DND-41 (cell line): Measurements from ENCODE around the gene AFG3L2.

Experiments used
- ATAC-seq: fragments of 200-7000 bp; cut with Tn5 transposase; 3 replicates; pipeline ENCODE4 v1.9.1; 2021; ENCODE audit warnings: low read depth; ENCODE audit not compliant: insufficient read depth
- DNase-seq: peaks from one replicate; pipeline ENCODE4 v3.0.0-alpha.2; 2020
- H2AFZ ChIP-seq: 2 replicates; pipeline ENCODE4 v1.6.0; 2012; ENCODE audit warnings: low read depth, low read length
- H3K27ac ChIP-seq: 2 replicates; pipeline ENCODE4 v1.5.1; 2012; ENCODE audit warnings: low read length, inconsistent platforms
- H3K27me3 ChIP-seq: fragments of 200-600 bp; sonication (generic); 2 replicates; pipeline ENCODE4 v1.6.0; 2012; ENCODE audit warnings: low read length, mild to moderate bottlenecking, inconsistent platforms; ENCODE audit not compliant: insufficient read depth, poor library complexity
- H3K36me3 ChIP-seq: 2 replicates; pipeline ENCODE4 v1.5.1; 2012; ENCODE audit warnings: low read length, inconsistent platforms; ENCODE audit not compliant: insufficient read depth
- H3K4me1 ChIP-seq: 2 replicates; pipeline ENCODE4 v1.5.1; 2012; ENCODE audit warnings: mild to moderate bottlenecking, low read length; ENCODE audit not compliant: insufficient read depth
- H3K4me2 ChIP-seq: 2 replicates; pipeline ENCODE4 v1.6.0; 2012; ENCODE audit warnings: mild to moderate bottlenecking, moderate library complexity, low read length, inconsistent platforms; ENCODE audit not compliant: insufficient read depth
- H3K4me3 ChIP-seq, 2 experiments: fragments of 200-600 bp in 1 of 2; shearing (Covaris generic) in 1 of 2; 2 replicates each; pipeline ENCODE4 v1.5.1; 2012 to 2016; ENCODE audit warnings: inconsistent platforms in 2 of 2, low read length in 2 of 2, mild to moderate bottlenecking in 2 of 2, low read depth in 1 of 2, moderate library complexity in 1 of 2
- H3K79me2 ChIP-seq: 2 replicates; pipeline ENCODE4 v1.6.0; 2012; ENCODE audit warnings: low read length, inconsistent platforms; ENCODE audit not compliant: insufficient read depth
- H3K9ac ChIP-seq: 2 replicates; pipeline ENCODE4 v1.6.0; 2012; ENCODE audit warnings: low read depth, mild to moderate bottlenecking, inconsistent platforms, low read length, moderate library complexity
- H3K9me3 ChIP-seq: 2 replicates; pipeline ENCODE4 v1.5.1; 2012; ENCODE audit warnings: low read length, moderate library complexity, mild to moderate bottlenecking, inconsistent platforms; ENCODE audit not compliant: insufficient read depth, severe bottlenecking
- H4K20me1 ChIP-seq: 2 replicates; pipeline ENCODE4 v1.6.0; 2012; ENCODE audit warnings: low read length; ENCODE audit not compliant: insufficient read depth
- EZH2 ChIP-seq: IDR thresholded peaks from 3 replicates; pipeline ENCODE4 v1.6.1; 2012; ENCODE audit warnings: borderline replicate concordance, low read depth, mild to moderate bottlenecking, moderate library complexity, low read length, inconsistent platforms; ENCODE audit not compliant: severe bottlenecking
- TF ChIP-seq, protein P1 (sequence below): IDR thresholded peaks from 2 replicates; pipeline ENCODE4 v1.5.1; 2012; ENCODE audit warnings: borderline replicate concordance, low read length, moderate library complexity, mild to moderate bottlenecking; ENCODE audit not compliant: poor library complexity, severe bottlenecking; ENCODE audit errors: extremely low read depth

The AFG3L2 gene

DNA sequence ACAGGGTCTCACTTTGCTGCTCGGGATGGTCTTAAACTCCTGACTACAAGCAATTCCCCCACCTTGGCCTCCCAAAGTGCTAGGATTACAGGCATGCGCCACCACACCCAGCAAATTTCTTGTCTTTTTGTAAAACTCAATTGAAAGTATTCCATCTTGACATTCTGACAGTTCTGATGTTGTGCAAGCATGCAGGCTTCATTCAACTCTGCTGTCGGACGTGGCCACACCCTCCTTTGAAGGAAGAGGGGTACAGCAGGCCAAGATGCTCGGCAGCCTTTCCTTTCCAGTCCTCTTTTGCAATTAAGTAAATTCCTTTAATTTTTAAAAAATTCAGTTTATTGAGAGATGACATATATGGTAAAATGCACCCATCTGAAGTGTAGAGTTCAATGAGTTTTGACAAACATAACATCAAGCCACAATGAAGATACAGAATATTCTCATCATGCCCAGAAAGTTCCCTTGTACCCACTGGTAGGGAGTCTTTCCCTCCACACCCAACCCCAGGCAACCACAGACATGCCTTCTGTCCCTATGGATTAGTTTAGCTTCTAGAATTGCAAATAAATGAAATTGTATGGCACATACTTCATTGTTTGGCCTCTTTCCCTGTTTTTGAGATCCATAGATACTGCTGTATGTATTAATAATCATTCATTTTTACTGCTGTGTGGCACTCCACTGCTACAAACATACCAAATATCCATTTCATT lies 35.9 kb downstream of the AFG3L2 start:
- ATAC-seq (no peak), DNase-seq (no peak)
- Histone ChIP-seq H3K9ac (no peak overlapping the region), H3K9me3 (no peaks in the 10 kb centered on the region), H3K27me3 (no peaks in the 10 kb centered on the region), H3K4me1 (no peaks in the 10 kb centered on the region), H3K4me2 (no peak overlapping the region), H2AFZ (no peak overlapping the region), H3K36me3 (peaks cover 77% of the 10 kb centered on the region), H3K4me3 (no peak overlapping the region), H3K79me2 (no peaks in the 10 kb centered on the region), H3K27ac (no peak overlapping the region), H4K20me1 (no peaks in the 10 kb centered on the region)
- TF ChIP-seq EZH2 = no peak
- TF ChIP-seq, protein P1, sequence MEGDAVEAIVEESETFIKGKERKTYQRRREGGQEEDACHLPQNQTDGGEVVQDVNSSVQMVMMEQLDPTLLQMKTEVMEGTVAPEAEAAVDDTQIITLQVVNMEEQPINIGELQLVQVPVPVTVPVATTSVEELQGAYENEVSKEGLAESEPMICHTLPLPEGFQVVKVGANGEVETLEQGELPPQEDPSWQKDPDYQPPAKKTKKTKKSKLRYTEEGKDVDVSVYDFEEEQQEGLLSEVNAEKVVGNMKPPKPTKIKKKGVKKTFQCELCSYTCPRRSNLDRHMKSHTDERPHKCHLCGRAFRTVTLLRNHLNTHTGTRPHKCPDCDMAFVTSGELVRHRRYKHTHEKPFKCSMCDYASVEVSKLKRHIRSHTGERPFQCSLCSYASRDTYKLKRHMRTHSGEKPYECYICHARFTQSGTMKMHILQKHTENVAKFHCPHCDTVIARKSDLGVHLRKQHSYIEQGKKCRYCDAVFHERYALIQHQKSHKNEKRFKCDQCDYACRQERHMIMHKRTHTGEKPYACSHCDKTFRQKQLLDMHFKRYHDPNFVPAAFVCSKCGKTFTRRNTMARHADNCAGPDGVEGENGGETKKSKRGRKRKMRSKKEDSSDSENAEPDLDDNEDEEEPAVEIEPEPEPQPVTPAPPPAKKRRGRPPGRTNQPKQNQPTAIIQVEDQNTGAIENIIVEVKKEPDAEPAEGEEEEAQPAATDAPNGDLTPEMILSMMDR = no peak

DNA sequence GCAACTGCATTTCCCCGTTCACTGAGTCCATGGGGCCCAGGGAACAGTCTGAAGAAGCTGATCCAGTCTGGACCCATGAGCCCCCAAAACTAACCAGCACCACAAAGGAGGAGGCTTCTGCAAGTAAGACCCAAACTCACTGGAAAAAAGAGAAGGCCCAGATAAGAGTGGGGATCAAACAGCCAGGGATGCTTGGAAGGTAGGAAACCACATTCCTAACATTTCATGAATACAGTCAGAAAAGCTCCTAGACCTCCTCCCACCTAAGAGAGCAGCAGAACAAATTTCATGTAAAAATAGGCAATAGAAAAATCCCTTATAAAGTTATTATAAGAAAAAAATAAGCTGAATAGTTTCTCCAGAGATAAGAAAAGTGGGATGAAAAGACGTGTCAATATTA lies 38.6 kb downstream of the AFG3L2 start:
- no peaks in the 10 kb centered on the region for H4K20me1 ChIP-seq
- DNase-seq = no peak
- no peak overlapping the region for H3K4me3 ChIP-seq
- TF ChIP-seq, protein P1 = no peak
- no peak for TF ChIP-seq EZH2
- no peak overlapping the region for H3K4me2 ChIP-seq
- no peak overlapping the region for H2AFZ ChIP-seq
- no peaks in the 10 kb centered on the region for H3K4me1 ChIP-seq
- no peaks in the 10 kb centered on the region for H3K27me3 ChIP-seq
- H3K36me3 ChIP-seq = peaks cover 80% of the 10 kb centered on the region
- no peaks in the 10 kb centered on the region for H3K9me3 ChIP-seq
- H3K27ac ChIP-seq = no peak overlapping the region
- H3K9ac ChIP-seq = no peak overlapping the region
- no peaks in the 10 kb centered on the region for H3K79me2 ChIP-seq
- no peak for ATAC-seq

DNA sequence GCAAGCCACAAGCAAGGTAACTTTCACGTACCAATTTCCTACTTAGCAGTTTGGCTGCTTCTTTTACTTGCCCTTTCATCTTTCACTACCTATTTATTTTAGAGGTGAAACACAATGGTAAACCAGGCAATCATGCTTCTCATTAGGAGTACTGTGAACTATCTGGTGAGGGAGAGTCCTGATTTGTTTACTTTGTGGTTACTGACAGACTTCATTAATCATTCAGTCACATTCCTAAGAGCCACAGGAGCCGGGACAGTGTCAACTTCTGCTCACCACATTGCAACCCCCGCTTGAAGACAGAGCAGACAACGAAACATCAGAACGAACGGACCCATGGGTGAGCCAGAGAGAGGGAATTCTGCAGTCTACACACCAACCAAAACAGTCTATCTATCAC lies 40.1 kb downstream of the AFG3L2 start:
- no peak overlapping the region for H3K4me3 ChIP-seq
- ATAC-seq (no peak), DNase-seq (no peak)
- no peaks in the 10 kb centered on the region for H3K79me2 ChIP-seq
- H4K20me1 ChIP-seq = no peaks in the 10 kb centered on the region
- TF ChIP-seq EZH2 = no peak
- TF ChIP-seq, protein P1 = no peak
- peaks cover 67% of the 10 kb centered on the region for H3K36me3 ChIP-seq
- no peak overlapping the region for H3K27ac ChIP-seq
- no peaks in the 10 kb centered on the region for H3K4me1 ChIP-seq
- H3K9ac ChIP-seq = no peak overlapping the region
- H2AFZ ChIP-seq = no peak overlapping the region
- H3K9me3 ChIP-seq = no peaks in the 10 kb centered on the region
- H3K4me2 ChIP-seq = no peak overlapping the region
- H3K27me3 ChIP-seq = no peaks in the 10 kb centered on the region

DNA sequence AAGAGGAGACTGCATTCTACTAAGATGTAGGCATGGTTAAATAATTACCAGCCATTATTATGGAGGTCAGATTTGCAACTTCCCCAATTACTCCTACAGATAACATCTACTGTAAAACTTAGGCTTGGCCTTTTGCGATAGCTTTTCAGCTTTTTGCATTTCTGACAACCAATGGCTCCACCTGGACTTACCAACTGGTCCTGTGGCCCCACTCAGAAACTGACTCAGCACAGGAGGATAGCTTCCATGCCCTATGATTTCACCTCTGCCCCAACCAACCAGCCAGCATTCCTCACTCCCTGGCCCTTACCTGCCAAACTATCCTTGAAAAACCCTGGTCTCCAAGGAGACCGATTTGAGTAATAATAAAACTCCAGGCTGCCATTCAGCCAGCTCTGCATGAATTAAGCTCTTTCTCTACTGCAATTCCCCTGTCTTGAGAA lies 40.8 kb downstream of the AFG3L2 start:
- no peak overlapping the region for H3K4me2 ChIP-seq
- no peak overlapping the region for H3K4me3 ChIP-seq

More for the DNA sequence above, 40.8 kb downstream of the AFG3L2 start:
- Histone ChIP-seq H3K27me3 (no peaks in the 10 kb centered on the region), H3K79me2 (no peaks in the 10 kb centered on the region), H3K9ac (no peak overlapping the region), H3K36me3 (peaks cover 61% of the 10 kb centered on the region), H3K9me3 (no peaks in the 10 kb centered on the region), H4K20me1 (no peaks in the 10 kb centered on the region), H3K27ac (no peak overlapping the region), H3K4me1 (no peaks in the 10 kb centered on the region), H2AFZ (no peak overlapping the region)
- no peak for DNase-seq
- TF ChIP-seq, protein P1 = no peak
- no peak for TF ChIP-seq EZH2
- ATAC-seq = no peak
